Cerebellar cortex (tissue), 1 donor: ENCODE results near the gene MVB12B.

Experiments
- DNase-seq: peaks from one replicate; pipeline ENCODE4 v3.0.0-alpha.2; 2015; ENCODE audit warnings: low spot score

The MVB12B gene

GRCh38 chr9:126303488-126303887 is 23.1 kb upstream of the MVB12B start:
- no peak for DNase-seq

GRCh38 chr9:126304207-126304970 is 22.2 kb upstream of the MVB12B start:
- no peak for DNase-seq

- DNase-seq, result no peak
Measured at GRCh38 chr9:126304971-126305320, 21.7 kb upstream of the MVB12B start.

GRCh38 chr9:126306071-126306647 is 20.5 kb upstream of the MVB12B start:
- DNase-seq, result no peak

GRCh38 chr9:126307322-126308061 is 19.1 kb upstream of the MVB12B start:
- no peak for DNase-seq

GRCh38 chr9:126309427-126310189 is 17.0 kb upstream of the MVB12B start:
- no peak for DNase-seq

- no peak for DNase-seq
Measured at GRCh38 chr9:126312584-126313551, 13.8 kb upstream of the MVB12B start.

- DNase-seq, result no peak
Measured at GRCh38 chr9:126316085-126316655, 10.5 kb upstream of the MVB12B start.

GRCh38 chr9:126317513-126317912 is 9.1 kb upstream of the MVB12B start:
- DNase-seq, result no peak

GRCh38 chr9:126318858-126319257 is 7.8 kb upstream of the MVB12B start:
- no peak for DNase-seq

- no peak for DNase-seq
Measured at GRCh38 chr9:126319671-126320070, 7.0 kb upstream of the MVB12B start.

- DNase-seq, result no peak
Measured at GRCh38 chr9:126320158-126320922, 6.3 kb upstream of the MVB12B start.

GRCh38 chr9:126321742-126322141 is 4.9 kb upstream of the MVB12B start:
- DNase-seq, result no peak

- no peak for DNase-seq
Measured at GRCh38 chr9:126325821-126326220, 808 bp upstream of the MVB12B start.

- DNase-seq, result peak; percentile 16
Measured at GRCh38 chr9:126327006-126327713, 531 bp downstream of the MVB12B start.

GRCh38 chr9:126327714-126328185 is 1.1 kb downstream of the MVB12B start:
- no peak for DNase-seq

- DNase-seq, result no peak
Measured at GRCh38 chr9:126328407-126328806, 1.8 kb downstream of the MVB12B start.

- no peak for DNase-seq
Measured at GRCh38 chr9:126329476-126330275, 3.0 kb downstream of the MVB12B start.
